ENCODE measurements around the gene CTRB2. TPM values are rescaled to one million over a fixed set of nuclear protein-coding genes. Genes with fewer than 3 reads are reported as not detected.
A peak's percentile ranks its signal among the peaks of the same experiment; 100 is the strongest.

CTRB2 gene
- total RNA-seq, 2 donors from 2014 or later = not detected

DNA sequence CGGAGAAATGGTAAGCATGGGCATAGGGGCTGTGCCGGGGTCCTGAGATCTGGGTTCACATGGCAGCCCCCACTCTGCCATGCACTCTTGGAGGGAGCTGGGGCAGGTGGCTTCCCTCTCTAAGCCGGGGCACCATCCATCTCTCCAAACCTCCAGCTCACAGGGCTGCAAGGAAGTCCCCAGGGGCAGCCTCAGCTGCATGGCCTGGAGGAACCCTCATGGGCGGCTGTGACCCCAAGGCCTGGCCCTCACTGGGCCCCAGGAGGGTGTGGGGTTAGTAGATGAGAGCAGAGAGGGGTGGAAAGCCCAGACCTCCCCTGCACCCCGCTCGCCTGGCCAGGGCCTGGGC is 2.6 kb downstream of the CTRB2 start:
- Histone ChIP-seq H3K9me3 (no peaks in the 10 kb centered on the region), H3K27ac (no peak overlapping the region), H3K4me3 (no peak overlapping the region), H3K36me3 (no peaks in the 10 kb centered on the region), H3K4me1 (peaks cover 0 to 19% of the 10 kb centered on the region in 2 donors), H3K27me3 (no peaks in the 10 kb centered on the region)
- TF ChIP-seq, protein P1, sequence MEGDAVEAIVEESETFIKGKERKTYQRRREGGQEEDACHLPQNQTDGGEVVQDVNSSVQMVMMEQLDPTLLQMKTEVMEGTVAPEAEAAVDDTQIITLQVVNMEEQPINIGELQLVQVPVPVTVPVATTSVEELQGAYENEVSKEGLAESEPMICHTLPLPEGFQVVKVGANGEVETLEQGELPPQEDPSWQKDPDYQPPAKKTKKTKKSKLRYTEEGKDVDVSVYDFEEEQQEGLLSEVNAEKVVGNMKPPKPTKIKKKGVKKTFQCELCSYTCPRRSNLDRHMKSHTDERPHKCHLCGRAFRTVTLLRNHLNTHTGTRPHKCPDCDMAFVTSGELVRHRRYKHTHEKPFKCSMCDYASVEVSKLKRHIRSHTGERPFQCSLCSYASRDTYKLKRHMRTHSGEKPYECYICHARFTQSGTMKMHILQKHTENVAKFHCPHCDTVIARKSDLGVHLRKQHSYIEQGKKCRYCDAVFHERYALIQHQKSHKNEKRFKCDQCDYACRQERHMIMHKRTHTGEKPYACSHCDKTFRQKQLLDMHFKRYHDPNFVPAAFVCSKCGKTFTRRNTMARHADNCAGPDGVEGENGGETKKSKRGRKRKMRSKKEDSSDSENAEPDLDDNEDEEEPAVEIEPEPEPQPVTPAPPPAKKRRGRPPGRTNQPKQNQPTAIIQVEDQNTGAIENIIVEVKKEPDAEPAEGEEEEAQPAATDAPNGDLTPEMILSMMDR (IDR thresholded peaks at IDR 0.05) = no peak
- DNase-seq (ENCODE audit: low spot score) = no peak

DNA sequence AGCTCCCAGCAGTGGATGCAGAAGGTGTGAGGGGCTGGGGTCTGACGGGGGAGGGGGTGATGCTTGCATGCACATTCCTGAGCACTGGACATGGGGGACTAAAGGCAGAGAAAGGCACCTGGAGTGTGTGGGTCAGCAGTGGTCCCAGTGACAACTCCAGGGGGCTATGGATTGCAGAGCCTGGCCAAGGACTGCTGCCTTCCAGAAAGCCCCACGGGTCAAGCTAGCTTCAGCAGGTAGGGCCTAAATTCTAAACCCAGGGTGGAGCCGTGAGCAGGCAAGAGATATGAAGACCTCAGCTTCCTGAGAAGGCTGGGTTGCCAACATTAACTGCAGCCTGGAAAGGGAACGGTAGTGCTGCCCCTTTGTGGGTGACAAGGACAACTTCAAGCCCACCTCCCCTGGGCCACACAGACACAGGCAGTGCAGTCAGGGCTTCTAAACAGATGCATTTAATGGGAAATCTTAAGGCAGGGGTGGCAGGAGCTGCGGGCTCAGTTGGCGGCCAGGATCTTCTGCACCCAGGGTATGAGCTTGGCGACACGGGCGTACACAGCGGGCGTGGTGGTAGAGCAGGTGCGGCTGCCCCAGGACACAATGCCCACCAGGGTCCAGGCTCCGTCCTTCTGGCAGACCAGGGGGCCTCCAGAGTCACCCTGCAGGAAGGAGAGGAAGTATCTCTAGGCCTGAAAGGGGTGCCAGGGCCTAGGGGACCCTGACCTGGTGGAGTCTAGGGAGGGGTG is 3.1 kb downstream of the CTRB2 start:
- DNase-seq (ENCODE audit: low spot score) = no peak

DNA sequence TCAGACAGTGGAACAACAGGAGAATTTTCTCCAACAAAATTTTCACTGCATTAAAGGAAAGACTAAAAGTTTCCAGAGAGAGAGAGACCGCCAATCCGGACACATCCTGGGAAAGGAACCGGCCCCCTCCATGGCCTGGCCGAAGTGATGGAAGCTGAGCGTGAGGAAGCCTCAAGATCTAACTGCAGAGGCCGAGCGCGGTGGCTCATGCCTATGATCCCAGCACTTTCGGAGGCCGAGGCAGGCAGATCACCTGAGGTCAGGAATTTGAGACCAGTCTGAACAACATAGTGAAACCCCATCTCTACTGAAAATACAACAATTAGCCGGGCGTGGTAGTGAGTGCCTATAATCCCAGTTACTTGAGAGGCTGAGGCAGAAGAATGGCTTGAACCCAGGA is 3.9 kb downstream of the CTRB2 start:
- peaks cover 0 to 22% of the 10 kb centered on the region in 2 donors for H3K4me1 ChIP-seq
- no peak for DNase-seq (ENCODE audit: low spot score)
- H3K27ac ChIP-seq = no peak overlapping the region
- H3K9me3 ChIP-seq = no peaks in the 10 kb centered on the region
- H3K36me3 ChIP-seq = no peaks in the 10 kb centered on the region
- TF ChIP-seq, protein P1 (IDR thresholded peaks at IDR 0.05) = no peak
- H3K27me3 ChIP-seq = no peaks in the 10 kb centered on the region
- no peak overlapping the region for H3K4me3 ChIP-seq

More for the DNA sequence above, 3.1 kb downstream of the CTRB2 start:
- no peaks in the 10 kb centered on the region for H3K9me3 ChIP-seq
- peaks cover 0 to 22% of the 10 kb centered on the region in 2 donors for H3K4me1 ChIP-seq
- TF ChIP-seq, protein P1 (IDR thresholded peaks at IDR 0.05) = no peak
- H3K36me3 ChIP-seq = no peaks in the 10 kb centered on the region
- no peak overlapping the region for H3K27ac ChIP-seq
- H3K27me3 ChIP-seq = no peaks in the 10 kb centered on the region
- H3K4me3 ChIP-seq = no peak overlapping the region

DNA sequence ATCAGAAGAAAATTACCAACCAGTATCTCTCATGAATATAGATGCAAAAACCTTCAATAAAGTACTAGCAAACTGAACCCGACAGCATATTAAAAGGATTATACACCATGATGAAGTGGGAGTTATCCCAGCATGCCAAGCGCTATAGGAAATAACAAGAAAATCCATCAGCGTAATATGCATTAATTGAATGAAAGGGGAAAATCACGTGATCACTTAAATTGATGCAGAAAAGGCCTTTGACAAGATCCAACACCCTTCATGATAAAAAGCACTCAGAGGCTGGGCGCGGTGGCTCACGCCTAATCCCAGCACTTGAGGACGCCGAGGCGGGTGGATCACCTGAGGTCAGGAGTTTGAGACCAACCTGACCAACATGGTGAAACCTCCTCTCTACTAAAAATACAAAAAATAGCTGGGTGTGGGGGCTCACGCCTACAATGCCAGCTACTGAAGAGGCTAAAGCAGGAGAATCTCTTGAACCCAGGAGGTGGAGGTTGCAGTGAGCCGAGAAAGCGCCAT is 4.8 kb downstream of the CTRB2 start:
- no peak for DNase-seq (ENCODE audit: low spot score)
- H3K27me3 ChIP-seq = no peaks in the 10 kb centered on the region
- TF ChIP-seq, protein P1 (IDR thresholded peaks at IDR 0.05) = no peak
- no peaks in the 10 kb centered on the region for H3K36me3 ChIP-seq
- peaks cover 0 to 20% of the 10 kb centered on the region in 2 donors for H3K4me1 ChIP-seq
- no peak overlapping the region for H3K27ac ChIP-seq
- no peak overlapping the region for H3K4me3 ChIP-seq
- no peaks in the 10 kb centered on the region for H3K9me3 ChIP-seq

DNA sequence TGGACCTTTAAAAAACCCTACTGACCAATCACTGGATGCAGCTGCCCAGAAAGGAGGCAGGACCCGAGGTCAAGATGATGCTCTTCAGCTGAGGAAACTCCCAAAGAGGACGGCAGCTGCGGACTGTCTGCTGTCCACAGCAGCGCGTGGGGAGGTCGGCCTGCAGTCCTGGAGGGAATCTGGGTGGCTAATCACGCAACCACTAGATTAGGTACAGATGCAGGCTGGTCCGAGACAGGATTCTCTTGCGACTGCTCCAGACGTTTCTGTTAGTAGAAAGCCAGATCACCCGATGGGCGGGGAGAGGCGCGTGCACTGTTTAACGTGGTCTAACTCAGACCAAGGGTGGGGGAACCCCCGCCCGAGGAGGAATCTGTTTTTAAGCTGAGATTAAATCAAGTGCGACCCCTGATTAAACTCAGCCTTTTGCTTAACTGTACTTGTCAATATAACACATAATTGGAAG is 8.8 kb downstream of the CTRB2 start:
- TF ChIP-seq, protein P1 (IDR thresholded peaks at IDR 0.05) = no peak
- Histone ChIP-seq H3K4me3 (peak overlapping the region in 1 of 2 donors; percentile 16), H3K27ac (no peak overlapping the region), H3K4me1 (peaks cover 0 to 12% of the 10 kb centered on the region in 2 donors), H3K36me3 (no peaks in the 10 kb centered on the region), H3K27me3 (no peaks in the 10 kb centered on the region), H3K9me3 (no peaks in the 10 kb centered on the region)
- no peak for DNase-seq (ENCODE audit: low spot score)

All from right atrium auricular region (tissue), 2 donors.